GM18526 (cell line): ENCODE measurements around the gene HOXB8.

Experiments used
- POLR2A ChIP-seq: IDR thresholded peaks from 3 replicates; pipeline ENCODE4 v1.6.1; 2011; ENCODE audit not compliant: insufficient read length; ENCODE audit errors: extremely low read depth

HOXB8 gene

GRCh38 chr17:48579760-48580554 is 35.1 kb downstream of the HOXB8 start:
- TF ChIP-seq POLR2A: no peak

GRCh38 chr17:48579471-48579759 is 35.7 kb downstream of the HOXB8 start:
- TF ChIP-seq POLR2A: no peak

- TF ChIP-seq POLR2A: no peak
Measured at GRCh38 chr17:48578616-48579470, 36.2 kb downstream of the HOXB8 start.

- TF ChIP-seq POLR2A: no peak
Measured at GRCh38 chr17:48577946-48578615, 37.0 kb downstream of the HOXB8 start, which contains the start of gene HOXB4. Gene HOXB4, minus strand, starts transcription at chr17:48578350. Its CDS starts 31 bp downstream, at chr17:48578319.

- TF ChIP-seq POLR2A: peak; percentile 24
Measured at GRCh38 chr17:48577330-48577945, 37.7 kb downstream of the HOXB8 start.

- TF ChIP-seq POLR2A: no peak
Measured at GRCh38 chr17:48576479-48577309, 38.4 kb downstream of the HOXB8 start.

- TF ChIP-seq POLR2A: no peak
Measured at GRCh38 chr17:48575673-48576478, 39.2 kb downstream of the HOXB8 start.

GRCh38 chr17:48575066-48575582 is 40.0 kb downstream of the HOXB8 start:
- no peak for TF ChIP-seq POLR2A

GRCh38 chr17:48574505-48575065 is 40.5 kb downstream of the HOXB8 start:
- TF ChIP-seq POLR2A: no peak

GRCh38 chr17:48571826-48572417 is 43.2 kb downstream of the HOXB8 start:
- no peak for TF ChIP-seq POLR2A

GRCh38 chr17:48571024-48571818 is 43.9 kb downstream of the HOXB8 start:
- TF ChIP-seq POLR2A: no peak
